H1 (cell line): Measurements from ENCODE around the gene TSPAN5. TPM values are rescaled to one million over a fixed set of nuclear protein-coding genes. Genes with fewer than 3 reads are reported as not detected.

ENCODE experiments used
- CTCF ChIA-PET: fragments of 300-600 bp; sonication (Branson Sonifier 250); formaldehyde crosslinking; loops from one replicate; lab custom pipeline; 2021; ENCODE audit not compliant: partially characterized antibody; lab: Charles Lee
- POLR2A ChIA-PET: fragments of 300-600 bp; sonication (Branson Sonifier 250); formaldehyde crosslinking; loops from one replicate; lab custom pipeline; 2021; ENCODE audit warnings: inconsistent platforms; ENCODE audit not compliant: partially characterized antibody; lab: Charles Lee
- DNase-seq, 2 experiments: peaks; one replicate each; pipeline versions ENCODE4 v3.0.0 to v3.0.0-alpha.2; 2010 to 2022; ENCODE audit warnings: low spot score in 2 of 2, low read depth in 1 of 2, mixed read lengths in 1 of 2
- FAIRE-seq: peaks from 2 replicates; lab custom pipeline; 2011; peaks lifted over from hg19 to GRCh38; lab: Jason Lieb, UNC
- H2AFZ ChIP-seq: 2 replicates; pipeline ENCODE4 v1.8.1; 2012; ENCODE audit warnings: low read length, inconsistent platforms
- H2AK5ac ChIP-seq: 2 replicates; pipeline ENCODE4 v1.6.1; 2013; ENCODE audit warnings: low read depth, low read length
- H2BK120ac ChIP-seq: replicated peaks from 2 replicates; pipeline ENCODE3; 2013; ENCODE audit warnings: low read depth, low read length, inconsistent platforms
- H2BK12ac ChIP-seq: 2 replicates; pipeline ENCODE4 v1.6.1; 2013; ENCODE audit warnings: low read depth, low read length
- H2BK15ac ChIP-seq: 2 replicates; pipeline ENCODE4 v1.6.1; 2013; ENCODE audit warnings: low read length
- H2BK20ac ChIP-seq: 2 replicates; pipeline ENCODE4 v1.6.1; 2013; ENCODE audit warnings: low read length
- H2BK5ac ChIP-seq: 2 replicates; pipeline ENCODE4 v1.6.1; 2013; ENCODE audit warnings: low read depth, low read length
- H3K14ac ChIP-seq: 2 replicates; pipeline ENCODE4 v1.6.1; 2013; ENCODE audit warnings: inconsistent platforms; ENCODE audit not compliant: insufficient read length
- H3K18ac ChIP-seq: 2 replicates; pipeline ENCODE4 v1.6.1; 2013; ENCODE audit warnings: low read length; ENCODE audit errors: extremely low read depth
- H3K23ac ChIP-seq: 2 replicates; pipeline ENCODE4 v1.6.1; 2013; ENCODE audit warnings: inconsistent platforms; ENCODE audit not compliant: insufficient read length
- H3K23me2 ChIP-seq: 2 replicates; pipeline ENCODE4 v1.6.1; 2013; ENCODE audit warnings: low read depth, low read length
- H3K27ac ChIP-seq: 2 replicates; pipeline ENCODE4 v1.6.1; 2011; ENCODE audit warnings: low read depth, low read length, inconsistent platforms
- H3K27me3 ChIP-seq, 4 experiments: replicated peaks in 1 of 4; 1 replicate in 1 of 4; 2 replicates in 3 of 4; pipeline versions ENCODE4 v1.6.1 to v1.8.1; 2011 to 2013; ENCODE audit warnings: low read length in 3 of 4, mild to moderate bottlenecking in 3 of 4, inconsistent platforms in 2 of 4, mixed read lengths in 2 of 4, moderate library complexity in 1 of 4; ENCODE audit not compliant: control insufficient read depth in 3 of 4, insufficient read depth in 3 of 4; ENCODE audit errors: extremely low read depth in 1 of 4
- H3K36me3 ChIP-seq, 4 experiments: 2 replicates each; pipeline versions ENCODE4 v1.6.1 to v1.8.1; 2011 to 2013; ENCODE audit warnings: mild to moderate bottlenecking in 4 of 4, low read length in 3 of 4, moderate library complexity in 2 of 4, control low read depth in 1 of 4, inconsistent platforms in 1 of 4; ENCODE audit not compliant: insufficient read depth in 4 of 4, control insufficient read depth in 2 of 4
- H3K4ac ChIP-seq: replicated peaks from 2 replicates; pipeline ENCODE3; 2013; ENCODE audit warnings: low read length, low read depth, mixed read lengths, inconsistent platforms; ENCODE audit not compliant: insufficient read length
- H3K4me1 ChIP-seq, 4 experiments: replicated peaks in 1 of 4; 1 replicate in 1 of 4; 2 replicates in 3 of 4; pipeline versions ENCODE4 v1.6.1 to v1.8.1; 2011 to 2013; ENCODE audit warnings: low read length in 3 of 4, inconsistent platforms in 2 of 4, mixed read lengths in 1 of 4; ENCODE audit not compliant: insufficient read depth in 4 of 4, control insufficient read depth in 3 of 4
- H3K4me2 ChIP-seq, 2 experiments: 2 replicates each; pipeline versions ENCODE4 v1.6.1 to v1.8.1; 2011 to 2013; ENCODE audit warnings: low read depth in 2 of 2, low read length in 2 of 2, control low read depth in 1 of 2, inconsistent platforms in 1 of 2, mild to moderate bottlenecking in 1 of 2; ENCODE audit not compliant: insufficient read depth in 1 of 2
- H3K4me3 ChIP-seq, 4 experiments: fragments of 200-600, 300-600 bp in 1 of 4; sonication (generic), shearing (Covaris generic), sonication (Bioruptor Twin) in 1 of 4; 2 replicates each; pipeline versions ENCODE4 v1.5.1 to v1.8.1; 2011 to 2016; ENCODE audit warnings: low read length in 4 of 4, low read depth in 3 of 4, control low read depth in 2 of 4, inconsistent platforms in 2 of 4, mild to moderate bottlenecking in 2 of 4, mixed read lengths in 1 of 4, moderate library complexity in 1 of 4; ENCODE audit not compliant: insufficient read depth in 2 of 4; ENCODE audit errors: extremely low read depth in 1 of 4
- H3K56ac ChIP-seq: replicated peaks from 2 replicates; pipeline ENCODE3; 2013; ENCODE audit warnings: low read depth, mild to moderate bottlenecking, mixed read lengths, low read length, inconsistent platforms; ENCODE audit not compliant: insufficient read length
- H3K79me1 ChIP-seq: 2 replicates; pipeline ENCODE4 v1.6.1; 2013; ENCODE audit warnings: low read depth, low read length, control low read depth
- H3K79me2 ChIP-seq, 2 experiments: 2 replicates each; pipeline versions ENCODE4 v1.6.1 to v1.8.1; 2012 to 2013; ENCODE audit warnings: low read length in 2 of 2, mild to moderate bottlenecking in 2 of 2, inconsistent platforms in 1 of 2; ENCODE audit not compliant: insufficient read depth in 2 of 2, control insufficient read depth in 1 of 2
- H3K9ac ChIP-seq, 4 experiments: replicated peaks in 1 of 4; 1 replicate in 1 of 4; 2 replicates in 3 of 4; pipeline versions ENCODE4 v1.6.1 to v1.8.1; 2011 to 2013; ENCODE audit warnings: low read depth in 3 of 4, low read length in 3 of 4, control low read depth in 2 of 4, mild to moderate bottlenecking in 2 of 4, moderate library complexity in 2 of 4, inconsistent platforms in 1 of 4; ENCODE audit errors: extremely low read depth in 1 of 4
- H3K9me3 ChIP-seq, 2 experiments: 2 replicates each; pipeline versions ENCODE4 v1.6.1 to v1.8.1; 2012 to 2013; ENCODE audit warnings: mild to moderate bottlenecking in 2 of 2, moderate library complexity in 2 of 2, control low read depth in 1 of 2, inconsistent platforms in 1 of 2, low read depth in 1 of 2, low read length in 1 of 2, mixed read lengths in 1 of 2; ENCODE audit not compliant: insufficient read depth in 2 of 2
- H4K20me1 ChIP-seq, 2 experiments: replicated peaks in 1 of 2; 2 replicates each; pipeline versions ENCODE3 to v1.8.1; 2011 to 2013; ENCODE audit warnings: inconsistent platforms in 2 of 2, low read length in 2 of 2, mild to moderate bottlenecking in 1 of 2; ENCODE audit not compliant: insufficient read depth in 2 of 2, control insufficient read depth in 1 of 2
- H4K5ac ChIP-seq: 2 replicates; pipeline ENCODE4 v1.6.1; 2013; ENCODE audit warnings: low read length, low read depth, mixed read lengths, inconsistent platforms; ENCODE audit not compliant: insufficient read length
- H4K8ac ChIP-seq: 2 replicates; pipeline ENCODE4 v1.8.0; 2013; ENCODE audit warnings: mild to moderate bottlenecking, moderate library complexity, low read length, inconsistent platforms; ENCODE audit not compliant: insufficient read depth; ENCODE audit errors: extremely low read depth
- H4K91ac ChIP-seq: replicated peaks from 2 replicates; pipeline ENCODE3; 2013; ENCODE audit warnings: low read length, mixed read lengths, inconsistent platforms; ENCODE audit not compliant: insufficient read length
- CHD2 ChIP-seq: IDR thresholded peaks from 2 replicates; pipeline ENCODE4 v1.6.1; 2012; ENCODE audit warnings: low read length, improper control_type of control experiment
- FOSL1 ChIP-seq: IDR thresholded peaks from 2 replicates; pipeline ENCODE4 v1.6.1; 2011; ENCODE audit warnings: mild to moderate bottlenecking, low read depth, low read length, moderate library complexity; ENCODE audit not compliant: insufficient read depth
- HDAC2 ChIP-seq, 2 experiments: fragments of 300-600 bp in 1 of 2; sonication (generic) in 1 of 2; IDR thresholded peaks; 2 replicates each; pipeline ENCODE4 v1.6.1; 2011 to 2012; ENCODE audit warnings: low read depth in 2 of 2, low read length in 2 of 2, mild to moderate bottlenecking in 2 of 2, moderate library complexity in 2 of 2, borderline replicate concordance in 1 of 2, inconsistent platforms in 1 of 2
- JUN ChIP-seq: IDR thresholded peaks from 2 replicates; pipeline ENCODE4 v1.6.1; 2011; ENCODE audit warnings: low read depth, mild to moderate bottlenecking, improper control_type of control experiment, low read length
- TAF1 ChIP-seq: IDR thresholded peaks from 2 replicates; pipeline ENCODE4 v1.6.1; 2011; ENCODE audit warnings: mild to moderate bottlenecking, low read depth, low read length
- WGBS, 2 experiments: shearing (Covaris generic) in 1 of 2; methylation state at CpG; one replicate each; pipeline versions ENCODE4 v1.1.6 to v1.1.7; 2013 to 2015; ENCODE audit warnings: low lambda C conversion rate in 2 of 2, mixed read lengths in 2 of 2, inconsistent platforms in 1 of 2, low coverage in 1 of 2, missing lambda C conversion rate in 1 of 2; ENCODE audit not compliant: insufficient replicate concordance in 2 of 2, insufficient coverage in 1 of 2, insufficient read length in 1 of 2; ENCODE audit errors: extremely low coverage in 1 of 2, missing lambda C conversion rate in 1 of 2; 5-methylcytosine and 5-hydroxymethylcytosine counted together
- polyA plus RNA-seq, 7 experiments: library from polyadenylated mRNA; depleted of rRNA in 3 of 7; stranded (reverse) in 5 of 7; unstranded in 2 of 7; fragments of >200 nt in 5 of 7; fragments of 200-250 nt in 2 of 7; gene quantifications; 1 replicate in 5 of 7; 2 replicates in 1 of 7; 4 replicates in 1 of 7; pipeline versions ENCODE4 v1.2.1 to v1.2.3, GENCODE V29; 2011 to 2013; ENCODE audit warnings: missing spikeins in 2 of 7, mixed read lengths in 2 of 7
- total RNA-seq: library from RNA; stranded (reverse); fragmentation: NEBNext Ultra II Directional; extraction: Animal tissue kit (Norgen Biotek cat#: 25700); gene quantifications from 2 replicates; pipeline ENCODE4 v1.2.1, GENCODE V29; 2021

Gene TSPAN5
- total and polyA plus RNA-seq, 2 of the 8 experiments (the other 6 are each of a cell fraction or from before 2014, with no cell fraction given) = 17.6 to 21.2 TPM

- no peak overlapping the region for H3K18ac ChIP-seq
- no peak overlapping the region for H3K14ac ChIP-seq
- H4K5ac ChIP-seq = no peak overlapping the region
- DNase-seq (no peak), FAIRE-seq (no peak)
- H3K4me3 ChIP-seq = no peak overlapping the region
- H3K9me3 ChIP-seq = no peaks in the 10 kb centered on the region
- H4K91ac ChIP-seq = no peak overlapping the region
- no peak overlapping the region for H3K27ac ChIP-seq
- no peak overlapping the region for H2AFZ ChIP-seq
- TF ChIP-seq HDAC2 (IDR thresholded peaks at IDR 0.05; ENCODE audit: borderline replicate concordance in 1 of 2, low read depth in 2 of 2, low read length in 2 of 2) (no peak), FOSL1 (no peak), JUN (no peak), CHD2 (no peak), TAF1 (no peak)
- no peaks in the 10 kb centered on the region for H3K27me3 ChIP-seq
- H4K8ac ChIP-seq = no peak overlapping the region
- H2AK5ac ChIP-seq = no peak overlapping the region
- no peaks in the 10 kb centered on the region for H4K20me1 ChIP-seq
- no peaks in the 10 kb centered on the region for H3K79me1 ChIP-seq
- no peak overlapping the region for H2BK20ac ChIP-seq
- no peak overlapping the region for H3K56ac ChIP-seq
- no peak overlapping the region for H3K4me2 ChIP-seq
- no peak overlapping the region for H3K4ac ChIP-seq
- H2BK15ac ChIP-seq = no peak overlapping the region; the same call in 1 of the 2 replicates
- POLR2A ChIA-PET = no interaction called here
- no peak overlapping the region for H2BK12ac ChIP-seq
- no peaks in the 10 kb centered on the region for H3K23me2 ChIP-seq
- no peak overlapping the region for H2BK120ac ChIP-seq
- H3K23ac ChIP-seq = no peak overlapping the region
- no peaks in the 10 kb centered on the region for H3K79me2 ChIP-seq
- no peaks in the 10 kb centered on the region for H3K36me3 ChIP-seq
- CTCF ChIA-PET = interaction anchor here (0.7 to 3.1 kb wide), 7 partner anchors 8 to 33 kb away, joined by 3 to 12 read pairs (median 4); no protein-coding TSS in a partner anchor
- H2BK5ac ChIP-seq = peak overlapping the region; percentile 30; the same call in 1 of the 2 replicates
- no peak overlapping the region for H3K9ac ChIP-seq
- 88% methylated on average over 10 of the region's 10 CpGs; no CpG with 5 or more reads in 1 of the 2 experiments for WGBS, 2 experiments
- peaks cover 0 to 15% (median 8%) of the 10 kb centered on the region in 4 experiments; a peak in 4 of 7 replicates for H3K4me1 ChIP-seq
Observed at GRCh38 chr4:98482847-98483806, 175.3 kb downstream of the TSPAN5 start.
